Measurements from ENCODE around the gene OSBP2.

Gene OSBP2

DNA sequence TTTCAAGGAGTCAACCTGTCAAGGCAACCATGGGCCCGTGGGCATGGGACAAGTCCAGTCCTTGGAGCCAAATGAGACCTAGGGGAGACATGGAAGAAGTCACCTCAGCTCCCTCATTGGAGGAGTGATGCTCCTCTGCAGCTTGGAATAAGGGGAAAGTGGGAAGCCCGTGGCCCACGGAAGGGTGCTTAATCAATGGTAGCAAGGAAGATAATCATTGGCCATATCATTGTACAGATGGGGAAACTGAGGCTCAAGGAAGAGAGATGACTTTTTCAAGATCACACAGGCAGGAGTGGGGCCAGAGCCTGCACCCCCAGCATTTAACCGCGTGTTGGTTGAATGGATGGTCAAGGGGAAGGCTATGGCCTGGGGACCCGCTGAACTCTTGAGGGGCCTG is 133.0 kb downstream of the OSBP2 start:
- no peak for TF ChIP-seq TEAD4 (IDR thresholded peaks at IDR 0.05)
- TF ChIP-seq EP300 (IDR thresholded peaks at IDR 0.05; ENCODE audit: borderline replicate concordance): no peak
- no peak for TF ChIP-seq NFIC (IDR thresholded peaks at IDR 0.05)
- TF ChIP-seq, protein P1, sequence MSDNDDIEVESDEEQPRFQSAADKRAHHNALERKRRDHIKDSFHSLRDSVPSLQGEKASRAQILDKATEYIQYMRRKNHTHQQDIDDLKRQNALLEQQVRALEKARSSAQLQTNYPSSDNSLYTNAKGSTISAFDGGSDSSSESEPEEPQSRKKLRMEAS (IDR thresholded peaks at IDR 0.05): no peak
- no peak for TF ChIP-seq EGR1 (IDR thresholded peaks at IDR 0.05)
- no peak for TF ChIP-seq ZBTB7A (IDR thresholded peaks at IDR 0.05; ENCODE audit: low read depth)
- TF ChIP-seq TAF1 (IDR thresholded peaks at IDR 0.05; ENCODE audit: low read depth): no peak
- TF ChIP-seq, protein P2, sequence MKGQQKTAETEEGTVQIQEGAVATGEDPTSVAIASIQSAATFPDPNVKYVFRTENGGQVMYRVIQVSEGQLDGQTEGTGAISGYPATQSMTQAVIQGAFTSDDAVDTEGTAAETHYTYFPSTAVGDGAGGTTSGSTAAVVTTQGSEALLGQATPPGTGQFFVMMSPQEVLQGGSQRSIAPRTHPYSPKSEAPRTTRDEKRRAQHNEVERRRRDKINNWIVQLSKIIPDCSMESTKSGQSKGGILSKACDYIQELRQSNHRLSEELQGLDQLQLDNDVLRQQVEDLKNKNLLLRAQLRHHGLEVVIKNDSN (IDR thresholded peaks at IDR 0.05): no peak

DNA sequence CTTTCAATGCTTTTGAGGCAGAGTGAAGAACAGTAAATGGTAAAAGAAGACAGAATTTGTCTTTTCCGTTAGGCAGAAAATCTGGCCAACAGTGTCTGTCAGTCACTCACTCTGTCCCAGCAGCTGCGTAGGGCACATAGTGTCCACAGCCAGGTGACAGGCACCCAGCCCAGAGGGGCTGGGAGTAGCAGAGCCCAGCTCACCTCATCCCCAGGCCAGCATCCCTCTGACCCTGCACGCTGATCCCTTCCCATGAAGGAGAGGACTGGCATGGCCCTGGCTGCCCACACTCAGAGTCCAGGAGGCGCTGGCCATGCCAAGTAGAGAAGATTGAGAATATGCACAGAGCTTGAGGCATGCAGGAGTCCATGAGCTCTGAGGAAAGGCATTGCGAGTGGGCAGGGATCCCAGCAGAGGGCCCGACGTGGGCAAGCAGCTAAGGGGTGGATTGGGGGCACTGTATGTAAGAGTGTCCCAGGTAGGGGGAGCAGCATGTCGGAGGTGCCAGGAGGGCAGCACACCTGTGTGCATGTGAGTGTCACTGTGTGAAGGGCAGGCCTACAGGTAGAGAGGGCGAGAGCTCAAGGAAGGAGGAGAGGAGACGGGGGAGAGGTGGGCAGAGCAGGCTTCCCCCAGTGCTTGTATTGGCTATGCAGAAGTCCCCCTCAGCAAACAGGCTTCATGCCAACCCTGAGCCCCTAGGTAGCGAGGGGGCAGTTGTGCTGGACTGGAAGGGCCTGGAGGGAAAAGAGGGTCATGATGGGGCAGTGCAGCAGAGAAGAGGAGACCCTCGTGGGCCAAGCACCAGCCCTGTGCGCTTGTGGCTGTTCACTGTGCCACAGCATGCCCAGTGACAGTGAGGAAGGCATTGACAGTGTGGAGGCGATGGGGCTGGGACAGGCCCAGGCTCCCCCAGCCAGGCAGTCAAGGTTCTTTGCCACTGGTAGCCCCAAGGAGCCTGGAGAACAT is 133.8 kb downstream of the OSBP2 start:
- TF ChIP-seq ZBTB7A (IDR thresholded peaks at IDR 0.05; ENCODE audit: low read depth) (no peak), FOXM1 (IDR thresholded peaks at IDR 0.05; ENCODE audit: borderline replicate concordance, low read depth) (no peak), EP300 (IDR thresholded peaks at IDR 0.05; ENCODE audit: borderline replicate concordance) (no peak), NFIC (IDR thresholded peaks at IDR 0.05) (no peak), EGR1 (IDR thresholded peaks at IDR 0.05) (no peak), CREB1 (IDR thresholded peaks at IDR 0.05; ENCODE audit: low read depth) (no peak), TAF1 (IDR thresholded peaks at IDR 0.05; ENCODE audit: low read depth) (no peak)
- TF ChIP-seq, protein P2 (IDR thresholded peaks at IDR 0.05): no peak

- TF ChIP-seq TCF12 (IDR thresholded peaks at IDR 0.05; ENCODE audit: low read depth) (peak; percentile 38; the same call in 1 of the 2 replicates), ZBTB7A (IDR thresholded peaks at IDR 0.05; ENCODE audit: low read depth) (no peak)
These were observed 135.4 kb downstream of the OSBP2 start for GRCh38 chr22:30829901-30830550.

GRCh38 chr22:30830907-30831306 is 136.2 kb downstream of the OSBP2 start:
- TF ChIP-seq CREB1 (IDR thresholded peaks at IDR 0.05; ENCODE audit: low read depth) (no peak), TCF12 (IDR thresholded peaks at IDR 0.05; ENCODE audit: low read depth) (peak; percentile 79), TAF1 (IDR thresholded peaks at IDR 0.05; ENCODE audit: low read depth) (no peak), CEBPB (IDR thresholded peaks at IDR 0.05) (no peak), YY1 (IDR thresholded peaks at IDR 0.05; ENCODE audit: low read depth) (peak; percentile 56; the same call in 1 of the 2 replicates), EP300 (IDR thresholded peaks at IDR 0.05; ENCODE audit: borderline replicate concordance) (peak; percentile 90), RAD21 (IDR thresholded peaks at IDR 0.05; ENCODE audit: low read depth) (peak; percentile 17; the same call in 1 of the 2 replicates), TEAD4 (IDR thresholded peaks at IDR 0.05) (peak; percentile 89), ZBTB7A (IDR thresholded peaks at IDR 0.05; ENCODE audit: low read depth) (no peak), EGR1 (IDR thresholded peaks at IDR 0.05) (no peak), NFIC (IDR thresholded peaks at IDR 0.05) (peak; percentile 95), FOXM1 (IDR thresholded peaks at IDR 0.05; ENCODE audit: borderline replicate concordance, low read depth) (peak; percentile 69)
- TF ChIP-seq, protein P1 (IDR thresholded peaks at IDR 0.05): peak; percentile 76
- TF ChIP-seq, protein P2 (IDR thresholded peaks at IDR 0.05): no peak
- TF ChIP-seq, protein P3, sequence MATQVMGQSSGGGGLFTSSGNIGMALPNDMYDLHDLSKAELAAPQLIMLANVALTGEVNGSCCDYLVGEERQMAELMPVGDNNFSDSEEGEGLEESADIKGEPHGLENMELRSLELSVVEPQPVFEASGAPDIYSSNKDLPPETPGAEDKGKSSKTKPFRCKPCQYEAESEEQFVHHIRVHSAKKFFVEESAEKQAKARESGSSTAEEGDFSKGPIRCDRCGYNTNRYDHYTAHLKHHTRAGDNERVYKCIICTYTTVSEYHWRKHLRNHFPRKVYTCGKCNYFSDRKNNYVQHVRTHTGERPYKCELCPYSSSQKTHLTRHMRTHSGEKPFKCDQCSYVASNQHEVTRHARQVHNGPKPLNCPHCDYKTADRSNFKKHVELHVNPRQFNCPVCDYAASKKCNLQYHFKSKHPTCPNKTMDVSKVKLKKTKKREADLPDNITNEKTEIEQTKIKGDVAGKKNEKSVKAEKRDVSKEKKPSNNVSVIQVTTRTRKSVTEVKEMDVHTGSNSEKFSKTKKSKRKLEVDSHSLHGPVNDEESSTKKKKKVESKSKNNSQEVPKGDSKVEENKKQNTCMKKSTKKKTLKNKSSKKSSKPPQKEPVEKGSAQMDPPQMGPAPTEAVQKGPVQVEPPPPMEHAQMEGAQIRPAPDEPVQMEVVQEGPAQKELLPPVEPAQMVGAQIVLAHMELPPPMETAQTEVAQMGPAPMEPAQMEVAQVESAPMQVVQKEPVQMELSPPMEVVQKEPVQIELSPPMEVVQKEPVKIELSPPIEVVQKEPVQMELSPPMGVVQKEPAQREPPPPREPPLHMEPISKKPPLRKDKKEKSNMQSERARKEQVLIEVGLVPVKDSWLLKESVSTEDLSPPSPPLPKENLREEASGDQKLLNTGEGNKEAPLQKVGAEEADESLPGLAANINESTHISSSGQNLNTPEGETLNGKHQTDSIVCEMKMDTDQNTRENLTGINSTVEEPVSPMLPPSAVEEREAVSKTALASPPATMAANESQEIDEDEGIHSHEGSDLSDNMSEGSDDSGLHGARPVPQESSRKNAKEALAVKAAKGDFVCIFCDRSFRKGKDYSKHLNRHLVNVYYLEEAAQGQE (IDR thresholded peaks at IDR 0.05; ENCODE audit: low read depth): no peak

DNA sequence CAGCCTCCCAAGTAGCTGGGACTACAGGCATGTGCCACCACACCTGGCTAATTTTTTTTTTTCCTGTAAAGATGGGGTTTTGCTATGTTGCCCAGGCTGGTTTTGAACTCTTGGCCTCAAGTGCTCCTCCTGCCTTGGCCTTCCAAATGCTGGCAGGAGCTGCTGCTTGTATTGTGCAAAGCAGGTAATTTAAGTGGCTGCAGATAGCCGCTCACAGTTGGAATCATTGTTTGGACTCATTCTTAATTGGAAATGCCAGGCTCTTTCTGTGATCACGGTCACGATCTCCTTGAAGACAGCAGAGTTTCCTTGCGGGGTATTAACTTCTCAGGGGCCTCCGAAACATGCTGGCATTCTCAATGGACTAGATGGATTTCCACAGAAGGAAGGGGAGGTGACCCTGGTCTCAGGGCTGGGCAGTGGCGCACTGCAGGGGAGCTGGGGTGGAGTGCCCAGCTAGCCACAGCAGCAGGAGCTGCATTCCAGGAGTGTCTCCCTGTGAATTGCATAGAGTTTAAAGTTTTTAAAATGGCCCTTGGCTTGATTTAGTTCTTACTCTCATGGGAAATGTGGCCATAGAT is 137.8 kb downstream of the OSBP2 start:
- TF ChIP-seq, protein P1 (IDR thresholded peaks at IDR 0.05): peak; percentile 17; the same call in 1 of the 2 replicates
- TF ChIP-seq EGR1 (IDR thresholded peaks at IDR 0.05) (no peak), TEAD4 (IDR thresholded peaks at IDR 0.05) (peak; percentile 93), RAD21 (IDR thresholded peaks at IDR 0.05; ENCODE audit: low read depth) (no peak; the same call in 1 of the 2 replicates), NFIC (IDR thresholded peaks at IDR 0.05) (peak; percentile 83), YY1 (IDR thresholded peaks at IDR 0.05; ENCODE audit: low read depth) (no peak), EP300 (IDR thresholded peaks at IDR 0.05; ENCODE audit: borderline replicate concordance) (peak; percentile 93), TAF1 (IDR thresholded peaks at IDR 0.05; ENCODE audit: low read depth) (no peak), CREB1 (IDR thresholded peaks at IDR 0.05; ENCODE audit: low read depth) (no peak), ZBTB7A (IDR thresholded peaks at IDR 0.05; ENCODE audit: low read depth) (0 out of 2 replicates have a peak, but pooled peaks have one; percentile 30), TCF12 (IDR thresholded peaks at IDR 0.05; ENCODE audit: low read depth) (peak; percentile 87), CEBPB (IDR thresholded peaks at IDR 0.05) (peak; percentile 87), FOXM1 (IDR thresholded peaks at IDR 0.05; ENCODE audit: borderline replicate concordance, low read depth) (peak; percentile 82)
- TF ChIP-seq, protein P3 (IDR thresholded peaks at IDR 0.05; ENCODE audit: low read depth): no peak
- TF ChIP-seq, protein P2 (IDR thresholded peaks at IDR 0.05): peak; percentile 23; the same call in 1 of the 2 replicates

All from Ishikawa (cell line).